GM15510 (cell line): ENCODE data around the gene LRRTM4.

Experiments
- POLR2A ChIP-seq: IDR thresholded peaks from 3 replicates; pipeline ENCODE4 v1.6.1; 2011; ENCODE audit warnings: borderline replicate concordance; ENCODE audit not compliant: insufficient read length; ENCODE audit errors: extremely low read depth

The LRRTM4 gene

GRCh38 chr2:77294474-77294873 lies 227.7 kb downstream of the LRRTM4 start:
- no peak for TF ChIP-seq POLR2A

GRCh38 chr2:77284353-77284752 lies 237.8 kb downstream of the LRRTM4 start:
- no peak for TF ChIP-seq POLR2A

- TF ChIP-seq POLR2A, result no peak
Measured at GRCh38 chr2:77271262-77271661, 250.9 kb downstream of the LRRTM4 start.

- TF ChIP-seq POLR2A, result no peak
Measured at GRCh38 chr2:77270433-77270832, 251.7 kb downstream of the LRRTM4 start.

GRCh38 chr2:77268626-77269025 lies 253.6 kb downstream of the LRRTM4 start:
- no peak for TF ChIP-seq POLR2A

- no peak for TF ChIP-seq POLR2A
Measured at GRCh38 chr2:77232909-77233425, 289.2 kb downstream of the LRRTM4 start.

GRCh38 chr2:77228391-77228790 lies 293.8 kb downstream of the LRRTM4 start:
- TF ChIP-seq POLR2A, result no peak

- no peak for TF ChIP-seq POLR2A
Measured at GRCh38 chr2:77210725-77211124, 311.5 kb downstream of the LRRTM4 start.

GRCh38 chr2:77207331-77207730 lies 314.8 kb downstream of the LRRTM4 start:
- no peak for TF ChIP-seq POLR2A

- no peak for TF ChIP-seq POLR2A
Measured at GRCh38 chr2:77201755-77202154, 320.4 kb downstream of the LRRTM4 start.

GRCh38 chr2:77199411-77199810 lies 322.8 kb downstream of the LRRTM4 start:
- TF ChIP-seq POLR2A, result no peak

- no peak for TF ChIP-seq POLR2A
Measured at GRCh38 chr2:77193858-77194448, 328.2 kb downstream of the LRRTM4 start.

- no peak for TF ChIP-seq POLR2A
Measured at GRCh38 chr2:77192811-77193289, 329.3 kb downstream of the LRRTM4 start.

- TF ChIP-seq POLR2A, result no peak
Measured at GRCh38 chr2:77191665-77192064, 330.5 kb downstream of the LRRTM4 start.

- TF ChIP-seq POLR2A, result no peak
Measured at GRCh38 chr2:77190721-77191346, 331.3 kb downstream of the LRRTM4 start.

GRCh38 chr2:77185052-77185451 lies 337.1 kb downstream of the LRRTM4 start:
- TF ChIP-seq POLR2A, result no peak
